Ishikawa (cell line): ENCODE measurements around the gene CCSER1.

Source experiments
- CEBPB ChIP-seq: IDR thresholded peaks from 2 replicates; pipeline ENCODE4 v1.6.1; 2012
- CREB1 ChIP-seq: IDR thresholded peaks from 2 replicates; pipeline ENCODE4 v1.6.1; 2012; ENCODE audit warnings: low read depth
- EGR1 ChIP-seq: IDR thresholded peaks from 2 replicates; pipeline ENCODE4 v1.6.1; 2012
- EP300 ChIP-seq: IDR thresholded peaks from 2 replicates; pipeline ENCODE4 v1.6.1; 2012; ENCODE audit warnings: borderline replicate concordance
- FOXM1 ChIP-seq: IDR thresholded peaks from 2 replicates; pipeline ENCODE4 v1.6.1; 2012; ENCODE audit warnings: low read depth, borderline replicate concordance
- NFIC ChIP-seq: IDR thresholded peaks from 2 replicates; pipeline ENCODE4 v1.6.1; 2012
- RAD21 ChIP-seq: IDR thresholded peaks from 2 replicates; pipeline ENCODE4 v1.6.1; 2012; ENCODE audit warnings: low read depth
- REST ChIP-seq: IDR thresholded peaks from 2 replicates; pipeline ENCODE4 v1.6.1; 2012; ENCODE audit warnings: low read depth, mild to moderate bottlenecking
- TAF1 ChIP-seq: IDR thresholded peaks from 2 replicates; pipeline ENCODE4 v1.6.1; 2012; ENCODE audit warnings: low read depth, mild to moderate bottlenecking
- TCF12 ChIP-seq: IDR thresholded peaks from 2 replicates; pipeline ENCODE4 v1.6.1; 2012; ENCODE audit warnings: low read depth
- USF1 ChIP-seq: IDR thresholded peaks from 2 replicates; pipeline ENCODE4 v1.6.1; 2012
- YY1 ChIP-seq: IDR thresholded peaks from 2 replicates; pipeline ENCODE4 v1.6.1; 2012; ENCODE audit warnings: low read depth
- ZBTB7A ChIP-seq: IDR thresholded peaks from 2 replicates; pipeline ENCODE4 v1.6.1; 2012; ENCODE audit warnings: low read depth
- TF ChIP-seq, protein P1 (sequence below): IDR thresholded peaks from 2 replicates; pipeline ENCODE4 v1.6.1; 2012

GRCh38 chr4:90546114-90546513, 418.9 kb downstream of the CCSER1 start:
- TF ChIP-seq REST: no peak
- TF ChIP-seq EGR1: no peak
- TF ChIP-seq, protein P1, sequence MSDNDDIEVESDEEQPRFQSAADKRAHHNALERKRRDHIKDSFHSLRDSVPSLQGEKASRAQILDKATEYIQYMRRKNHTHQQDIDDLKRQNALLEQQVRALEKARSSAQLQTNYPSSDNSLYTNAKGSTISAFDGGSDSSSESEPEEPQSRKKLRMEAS: no peak
- no peak for TF ChIP-seq CREB1
- no peak for TF ChIP-seq FOXM1
- no peak for TF ChIP-seq RAD21
- no peak for TF ChIP-seq TAF1
- TF ChIP-seq EP300: no peak
- TF ChIP-seq YY1: no peak
- TF ChIP-seq ZBTB7A: no peak
- no peak for TF ChIP-seq USF1
- no peak for TF ChIP-seq CEBPB
- no peak for TF ChIP-seq TCF12
- no peak for TF ChIP-seq NFIC
